GM10248 (cell line): ENCODE results near the gene GCLM.
A peak's percentile ranks its signal among the peaks of the same experiment; 100 is the strongest.
"Not testable (repeated sequence)": the region's sequence is repeated elsewhere in the genome, so short reads cannot be mapped to it uniquely, and the experiment has no call there.

Source experiments
- CTCF ChIA-PET: fragments of 300-600 bp; sonication (Branson Sonifier 250); formaldehyde crosslinking; extraction: SDS; loops from one replicate; lab custom pipeline; 2021; ENCODE audit warnings: antibody characterized with exemption; lab: Yijun Ruan, JAX
- POLR2A ChIA-PET: fragments of 350-650 bp; sonication (Branson Sonifier 250); formaldehyde crosslinking; extraction: SDS; loops from one replicate; lab custom pipeline; 2020; ENCODE audit warnings: antibody characterized with exemption; lab: Yijun Ruan, JAX
- DNase-seq: peaks from one replicate; pipeline ENCODE4 v3.0.0; 2012; ENCODE audit errors: extremely low spot score
- TF ChIP-seq, protein P1 (sequence below): IDR thresholded peaks from 2 replicates; pipeline ENCODE4 v1.5.1; 2012; ENCODE audit warnings: mild to moderate bottlenecking, low read depth; ENCODE audit errors: extremely low read depth, missing control alignments, control extremely low read depth

GCLM gene

DNA sequence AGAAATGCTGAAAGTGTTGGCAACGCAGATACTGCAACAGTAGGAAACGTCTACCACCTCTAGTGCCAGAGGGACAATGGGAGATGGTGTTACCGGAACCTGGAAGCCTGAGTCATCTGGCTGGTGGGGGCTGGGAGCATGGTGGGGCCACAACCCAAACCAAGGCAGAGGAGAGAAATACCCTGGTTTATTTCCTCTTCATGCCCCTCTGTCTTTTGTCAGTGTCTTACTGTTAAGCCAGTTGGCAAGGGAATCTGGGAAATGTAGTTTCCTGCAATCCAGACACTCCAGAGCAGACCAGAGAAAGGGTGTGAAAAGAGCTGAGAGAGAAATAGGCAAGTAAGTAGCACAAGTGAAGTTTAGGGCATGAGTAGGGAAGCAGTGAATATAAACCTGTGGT is 45.1 kb downstream of the GCLM start:
- ChIA-PET POLR2A (no interaction called here), CTCF (no interaction called here)
- TF ChIP-seq, protein P1, sequence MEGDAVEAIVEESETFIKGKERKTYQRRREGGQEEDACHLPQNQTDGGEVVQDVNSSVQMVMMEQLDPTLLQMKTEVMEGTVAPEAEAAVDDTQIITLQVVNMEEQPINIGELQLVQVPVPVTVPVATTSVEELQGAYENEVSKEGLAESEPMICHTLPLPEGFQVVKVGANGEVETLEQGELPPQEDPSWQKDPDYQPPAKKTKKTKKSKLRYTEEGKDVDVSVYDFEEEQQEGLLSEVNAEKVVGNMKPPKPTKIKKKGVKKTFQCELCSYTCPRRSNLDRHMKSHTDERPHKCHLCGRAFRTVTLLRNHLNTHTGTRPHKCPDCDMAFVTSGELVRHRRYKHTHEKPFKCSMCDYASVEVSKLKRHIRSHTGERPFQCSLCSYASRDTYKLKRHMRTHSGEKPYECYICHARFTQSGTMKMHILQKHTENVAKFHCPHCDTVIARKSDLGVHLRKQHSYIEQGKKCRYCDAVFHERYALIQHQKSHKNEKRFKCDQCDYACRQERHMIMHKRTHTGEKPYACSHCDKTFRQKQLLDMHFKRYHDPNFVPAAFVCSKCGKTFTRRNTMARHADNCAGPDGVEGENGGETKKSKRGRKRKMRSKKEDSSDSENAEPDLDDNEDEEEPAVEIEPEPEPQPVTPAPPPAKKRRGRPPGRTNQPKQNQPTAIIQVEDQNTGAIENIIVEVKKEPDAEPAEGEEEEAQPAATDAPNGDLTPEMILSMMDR, result no peak
- no peak for DNase-seq

DNA sequence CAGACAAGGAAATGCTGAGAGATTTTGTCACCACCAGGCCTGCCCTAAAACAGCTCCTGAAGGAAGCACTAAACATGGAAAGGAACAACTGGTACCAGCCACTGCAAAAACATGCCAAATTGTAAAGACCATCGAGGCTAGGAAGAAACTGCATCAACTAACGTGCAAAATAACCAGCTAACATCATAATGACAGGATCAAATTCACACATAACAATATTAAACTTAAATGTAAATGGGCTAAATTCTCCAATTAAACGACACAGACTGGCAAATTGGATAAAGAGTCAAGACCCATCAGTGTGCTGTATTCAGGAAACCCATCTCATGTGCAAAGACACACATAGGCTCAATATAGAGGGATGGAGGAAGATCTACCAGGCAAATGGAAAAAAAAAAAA is 51.6 kb downstream of the GCLM start:
- DNase-seq, POLR2A ChIA-PET: not testable (repeated sequence)
- CTCF ChIA-PET, result interaction anchor here (1.8 kb wide), 1 partner anchor 478 kb away, joined by 3 read pairs; no protein-coding TSS in a partner anchor

DNA sequence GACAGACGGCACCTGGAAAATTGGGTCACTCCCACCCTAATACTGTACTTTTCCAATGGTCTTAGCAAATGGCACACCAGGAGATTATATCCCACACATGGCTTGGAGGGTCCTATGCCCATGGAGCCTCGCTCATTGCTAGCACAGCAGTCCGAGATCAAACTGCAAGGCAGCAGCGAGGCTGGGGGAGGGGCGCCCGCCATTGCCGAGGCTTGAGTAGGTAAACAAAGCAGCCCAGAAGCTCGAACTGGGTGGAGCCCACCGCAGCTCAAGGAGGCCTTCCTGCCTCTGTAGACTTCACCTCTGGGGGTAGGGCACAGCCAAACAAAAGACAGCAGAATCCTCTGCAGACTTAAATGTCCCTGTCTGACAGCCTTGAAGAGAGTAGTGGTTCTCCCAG is 53.2 kb downstream of the GCLM start:
- CTCF ChIA-PET, result interaction anchor here (1.4 to 1.9 kb wide), 2 partner anchors 13 to 226 kb away, joined by 3 to 7 read pairs; no protein-coding TSS in a partner anchor
- POLR2A ChIA-PET, DNase-seq: not testable (repeated sequence)

DNA sequence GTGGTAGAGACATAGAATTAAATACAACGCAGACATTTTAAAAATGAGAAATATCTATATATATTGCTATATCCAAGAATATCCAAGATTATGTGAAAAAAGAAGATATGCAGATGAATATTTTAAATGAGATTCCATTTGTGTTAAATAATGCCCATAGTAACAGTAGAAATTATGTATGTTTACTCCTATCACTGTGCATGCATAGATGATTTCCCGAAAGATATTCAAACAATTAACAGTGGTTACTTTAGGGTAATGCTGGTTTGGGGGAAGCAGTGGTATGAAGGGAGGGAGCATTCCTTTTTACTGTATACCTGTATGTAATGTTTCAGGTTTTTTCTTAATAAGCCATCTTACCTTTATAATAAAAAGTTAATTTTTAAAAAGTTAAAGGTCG is 55.3 kb downstream of the GCLM start:
- TF ChIP-seq, protein P1, result no peak
- CTCF ChIA-PET, result interaction anchor here (1.3 kb wide), 1 partner anchor 10 kb away, joined by 4 read pairs; no protein-coding TSS in a partner anchor
- DNase-seq, result no peak
- POLR2A ChIA-PET, result no interaction called here

DNA sequence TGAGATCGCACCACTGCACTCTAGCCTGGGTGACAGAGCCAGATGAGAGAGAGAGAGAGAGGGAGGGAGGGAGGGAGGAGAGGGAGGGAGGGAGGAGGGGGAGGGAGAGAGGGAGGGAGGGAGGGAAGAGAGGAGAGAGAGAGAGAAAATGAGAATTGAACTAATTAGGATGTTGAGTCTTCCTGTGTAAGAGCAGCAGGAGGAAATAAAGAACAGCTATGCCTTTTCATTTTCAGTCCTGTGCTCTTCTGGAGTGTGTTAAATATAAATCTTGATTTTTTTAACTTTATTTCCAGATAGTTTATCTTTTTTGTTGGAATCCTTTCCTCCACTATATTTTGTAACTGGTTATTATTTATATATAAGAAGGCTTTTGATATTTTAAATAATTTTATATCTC is 57.4 kb downstream of the GCLM start:
- POLR2A ChIA-PET, result no interaction called here
- CTCF ChIA-PET, result interaction anchor here (0.8 to 4.5 kb wide), 8 partner anchors 10 to 233 kb away, joined by 3 to 37 read pairs (median 6); no protein-coding TSS in a partner anchor
- DNase-seq, result no peak
- TF ChIP-seq, protein P1, result no peak

DNA sequence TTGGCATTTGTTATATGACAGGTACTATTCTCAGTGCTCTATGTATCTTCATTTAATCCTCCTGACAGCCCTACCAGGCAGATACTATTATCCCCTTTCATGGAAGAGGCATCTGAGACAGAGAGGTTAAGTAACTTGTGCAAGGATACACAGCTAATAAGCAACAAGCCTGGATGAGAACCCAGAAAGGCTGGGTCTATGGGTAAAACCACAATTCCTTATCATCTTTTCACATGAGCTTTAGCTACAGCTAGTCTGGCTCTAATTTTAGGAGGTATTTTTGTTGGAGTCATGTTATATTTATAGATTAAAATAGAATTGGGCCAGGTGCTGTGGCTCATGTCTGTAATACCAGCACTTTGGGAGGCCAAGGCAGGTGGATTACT is 57.9 kb downstream of the GCLM start:
- POLR2A ChIA-PET, result no interaction called here
- TF ChIP-seq, protein P1, result no peak
- CTCF ChIA-PET, result interaction anchor here (0.8 to 4.5 kb wide), 11 partner anchors 9 to 417 kb away, joined by 3 to 37 read pairs (median 5); no protein-coding TSS in a partner anchor
- DNase-seq, result no peak

DNA sequence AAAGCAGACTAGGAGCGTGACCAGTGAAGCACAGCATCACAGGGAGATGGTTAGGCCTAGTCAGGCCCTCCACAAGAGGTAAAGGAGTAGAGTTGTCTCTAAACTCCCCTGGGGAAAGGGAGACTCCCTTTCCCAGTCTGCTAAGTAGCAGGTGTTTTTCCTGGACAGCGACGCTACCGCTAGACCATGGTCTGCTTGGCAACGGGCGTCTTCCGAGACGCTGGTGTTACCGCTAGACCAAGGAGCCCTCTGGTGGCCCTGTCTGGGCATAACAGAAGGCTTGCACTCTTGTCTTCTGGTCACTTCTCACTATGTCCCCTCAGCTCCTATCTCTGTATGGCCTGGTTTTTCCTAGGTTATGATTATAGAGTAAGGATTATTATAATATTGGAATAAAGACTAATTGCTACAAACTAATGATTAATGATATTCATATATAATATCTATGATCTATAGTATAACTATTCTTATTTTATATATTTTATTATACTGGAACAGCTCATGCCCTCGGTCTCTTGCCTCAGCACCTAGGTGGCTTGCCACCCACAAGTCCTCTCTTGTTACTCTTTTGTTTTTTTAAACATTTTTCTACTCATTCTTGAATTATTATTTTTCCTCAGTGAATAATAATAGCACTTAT is 58.4 kb downstream of the GCLM start:
- DNase-seq, POLR2A ChIA-PET: not testable (repeated sequence)
- CTCF ChIA-PET, result interaction anchor here (0.9 to 4.5 kb wide), 11 partner anchors 9 to 416 kb away, joined by 3 to 37 read pairs (median 5); no protein-coding TSS in a partner anchor
- TF ChIP-seq, protein P1, result peak; percentile 55
